HCT116 (cell line): ENCODE results near the gene SPDYE16.
"Not testable (repeated sequence)": the region's sequence is repeated elsewhere in the genome, so short reads cannot be mapped to it uniquely, and the experiment has no call there.

Experiments
- ATF3 ChIP-seq: IDR thresholded peaks from 2 replicates; pipeline ENCODE4 v1.6.1; 2012
- CTCF ChIP-seq, 3 experiments: fragments of 200-600 bp in 1 of 3; sonication (generic) in 1 of 3; IDR thresholded peaks in 2 of 3; conservative IDR thresholded peaks in 1 of 3; 2 replicates each; pipeline ENCODE4 v1.5.1; 2012 to 2017; ENCODE audit warnings: low read depth in 2 of 3, low read length in 2 of 3, antibody characterized with exemption in 1 of 3, borderline replicate concordance in 1 of 3, control low read depth in 1 of 3, mild to moderate bottlenecking in 1 of 3, mixed read lengths in 1 of 3, mixed run types in 1 of 3, moderate library complexity in 1 of 3; ENCODE audit not compliant: insufficient read depth in 1 of 3
- EZH2 ChIP-seq: fragments of 200-600 bp; sonication (generic); IDR thresholded peaks from 2 replicates; pipeline ENCODE4 v1.6.1; 2017; ENCODE audit warnings: antibody characterized with exemption, mixed run types
- MAX ChIP-seq: IDR thresholded peaks from 2 replicates; pipeline ENCODE4 v1.6.1; 2012
- REST ChIP-seq: IDR thresholded peaks from 2 replicates; pipeline ENCODE4 v1.6.1; 2012; ENCODE audit warnings: low read depth
- SIN3A ChIP-seq: IDR thresholded peaks from 2 replicates; pipeline ENCODE4 v1.6.1; 2012; ENCODE audit warnings: low read depth

- not testable (repeated sequence) for TF ChIP-seq MAX; CTCF (IDR thresholded peaks at IDR 0.05 in 2 of 3, conservative IDR thresholded peaks at IDR 0.05 in 1 of 3; ENCODE audit: borderline replicate concordance in 1 of 3, insufficient read depth in 1 of 3, low read depth in 2 of 3, low read length in 2 of 3); ATF3; EZH2; SIN3A; REST
Measured at GRCh38 chr7:76565001-76565400, 21.9 kb upstream of the SPDYE16 start.
